H1 (cell line): ENCODE data around the gene ZHX3. TPM values are rescaled to one million over a fixed set of nuclear protein-coding genes. Genes with fewer than 3 reads are reported as not detected.

Experiments used
- polyA plus RNA-seq, 7 experiments: library from polyadenylated mRNA; depleted of rRNA in 3 of 7; stranded (reverse) in 5 of 7; unstranded in 2 of 7; fragments of >200 nt in 5 of 7; fragments of 200-250 nt in 2 of 7; gene quantifications; 1 replicate in 5 of 7; 2 replicates in 1 of 7; 4 replicates in 1 of 7; pipeline versions ENCODE4 v1.2.1 to v1.2.3, GENCODE V29; 2011 to 2013; ENCODE audit warnings: missing spikeins in 2 of 7, mixed read lengths in 2 of 7
- total RNA-seq: library from RNA; stranded (reverse); fragmentation: NEBNext Ultra II Directional; extraction: Animal tissue kit (Norgen Biotek cat#: 25700); gene quantifications from 2 replicates; pipeline ENCODE4 v1.2.1, GENCODE V29; 2021
- TF ChIP-seq, protein P1 (sequence below), 3 experiments: IDR thresholded peaks; 1 replicate in 2 of 3; 2 replicates in 1 of 3; pipeline versions ENCODE4 v1.5.1 to v1.6.1; 2011; ENCODE audit warnings: low read length in 3 of 3, mild to moderate bottlenecking in 3 of 3, inconsistent platforms in 2 of 3, low read depth in 1 of 3, moderate library complexity in 1 of 3; ENCODE audit not compliant: insufficient read depth in 1 of 3; ENCODE audit errors: control extremely low read depth in 1 of 3

Gene ZHX3
- total and polyA plus RNA-seq, 2 of the 8 experiments (the other 6 are each of a cell fraction or from before 2014, with no cell fraction given) = 1.00 to 7.8 TPM

DNA sequence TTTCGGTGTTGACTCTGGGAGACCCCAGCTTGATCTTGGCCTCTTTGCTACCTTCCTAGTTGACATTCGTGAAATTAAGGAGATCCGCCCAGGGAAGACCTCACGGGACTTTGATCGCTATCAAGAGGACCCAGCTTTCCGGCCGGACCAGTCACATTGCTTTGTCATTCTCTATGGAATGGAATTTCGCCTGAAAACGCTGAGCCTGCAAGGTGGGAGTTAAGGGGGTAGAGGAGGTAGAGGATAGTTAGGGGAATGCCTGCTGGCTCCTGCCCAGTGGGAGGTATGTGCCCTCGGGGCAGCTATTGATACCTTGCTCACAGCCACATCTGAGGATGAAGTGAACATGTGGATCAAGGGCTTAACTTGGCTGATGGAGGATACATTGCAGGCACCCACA is 158.0 kb downstream of the ZHX3 start (continued):
- TF ChIP-seq, protein P1, sequence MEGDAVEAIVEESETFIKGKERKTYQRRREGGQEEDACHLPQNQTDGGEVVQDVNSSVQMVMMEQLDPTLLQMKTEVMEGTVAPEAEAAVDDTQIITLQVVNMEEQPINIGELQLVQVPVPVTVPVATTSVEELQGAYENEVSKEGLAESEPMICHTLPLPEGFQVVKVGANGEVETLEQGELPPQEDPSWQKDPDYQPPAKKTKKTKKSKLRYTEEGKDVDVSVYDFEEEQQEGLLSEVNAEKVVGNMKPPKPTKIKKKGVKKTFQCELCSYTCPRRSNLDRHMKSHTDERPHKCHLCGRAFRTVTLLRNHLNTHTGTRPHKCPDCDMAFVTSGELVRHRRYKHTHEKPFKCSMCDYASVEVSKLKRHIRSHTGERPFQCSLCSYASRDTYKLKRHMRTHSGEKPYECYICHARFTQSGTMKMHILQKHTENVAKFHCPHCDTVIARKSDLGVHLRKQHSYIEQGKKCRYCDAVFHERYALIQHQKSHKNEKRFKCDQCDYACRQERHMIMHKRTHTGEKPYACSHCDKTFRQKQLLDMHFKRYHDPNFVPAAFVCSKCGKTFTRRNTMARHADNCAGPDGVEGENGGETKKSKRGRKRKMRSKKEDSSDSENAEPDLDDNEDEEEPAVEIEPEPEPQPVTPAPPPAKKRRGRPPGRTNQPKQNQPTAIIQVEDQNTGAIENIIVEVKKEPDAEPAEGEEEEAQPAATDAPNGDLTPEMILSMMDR (IDR thresholded peaks at IDR 0.05; ENCODE audit: control extremely low read depth in 1 of 3, insufficient read depth in 1 of 3, low read depth in 1 of 3, low read length in 3 of 3) = no peak
- TF ChIP-seq, all 59 proteins: peak for 0
